ENCODE data around the gene ILK.

ILK gene

DNA sequence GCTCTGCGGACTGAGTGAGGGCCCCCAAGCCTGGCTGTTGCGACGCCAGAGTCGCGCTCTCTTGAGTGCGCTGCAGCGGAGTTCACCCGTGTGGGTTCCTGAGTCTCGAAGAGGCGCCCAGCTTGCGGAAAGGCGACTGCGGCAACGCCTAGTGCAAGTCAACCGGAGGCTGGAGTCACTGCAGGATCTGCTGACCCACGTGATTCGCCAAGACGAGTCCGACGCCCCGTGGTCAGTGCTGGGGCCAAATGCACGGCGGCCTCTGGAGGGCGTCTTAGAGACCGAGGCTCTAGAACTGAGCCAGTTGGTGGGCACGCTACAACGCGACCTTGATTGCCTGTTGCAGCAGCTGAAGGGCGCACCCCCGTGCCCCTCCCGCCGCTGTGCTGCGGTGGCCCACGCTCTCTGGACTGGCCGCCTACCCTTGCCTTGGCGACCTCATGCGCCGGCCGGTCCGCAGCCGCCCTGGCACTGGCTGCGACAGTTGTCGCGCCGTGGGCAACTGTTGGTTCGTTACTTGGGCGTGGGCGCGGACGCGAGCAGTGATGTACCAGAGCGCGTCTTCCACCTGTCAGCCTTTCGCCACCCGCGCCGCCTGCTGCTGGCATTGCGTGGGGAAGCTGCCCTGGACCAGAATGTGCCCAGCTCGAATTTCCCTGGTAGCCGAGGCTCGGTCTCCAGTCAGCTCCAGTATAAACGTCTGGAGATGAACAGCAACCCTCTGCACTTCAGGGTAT is 32.7 kb upstream of the ILK start:
- Histone ChIP-seq H3K27ac (no peak overlapping the region), H3K4me3 (no peak overlapping the region), H3K9ac (ENCODE audit: insufficient read length) (no peak overlapping the region), H3K9me3 (ENCODE audit: low read depth, low read length) (no peaks in the 10 kb centered on the region), H3K36me3 (ENCODE audit: insufficient read depth, low read length) (no peaks in the 10 kb centered on the region)
- DNase-seq (ENCODE audit: low read depth, low spot score): no peak
- TF ChIP-seq FOXP2 (optimal IDR thresholded peaks at IDR 0.05; ENCODE audit: control extremely low read depth, extremely low read length, insufficient read depth) (no peak), EZH2 (IDR thresholded peaks at IDR 0.05) (no peak), POLR2AphosphoS5 (IDR thresholded peaks at IDR 0.05; ENCODE audit: borderline replicate concordance, low read depth, low read length) (no peak)

DNA sequence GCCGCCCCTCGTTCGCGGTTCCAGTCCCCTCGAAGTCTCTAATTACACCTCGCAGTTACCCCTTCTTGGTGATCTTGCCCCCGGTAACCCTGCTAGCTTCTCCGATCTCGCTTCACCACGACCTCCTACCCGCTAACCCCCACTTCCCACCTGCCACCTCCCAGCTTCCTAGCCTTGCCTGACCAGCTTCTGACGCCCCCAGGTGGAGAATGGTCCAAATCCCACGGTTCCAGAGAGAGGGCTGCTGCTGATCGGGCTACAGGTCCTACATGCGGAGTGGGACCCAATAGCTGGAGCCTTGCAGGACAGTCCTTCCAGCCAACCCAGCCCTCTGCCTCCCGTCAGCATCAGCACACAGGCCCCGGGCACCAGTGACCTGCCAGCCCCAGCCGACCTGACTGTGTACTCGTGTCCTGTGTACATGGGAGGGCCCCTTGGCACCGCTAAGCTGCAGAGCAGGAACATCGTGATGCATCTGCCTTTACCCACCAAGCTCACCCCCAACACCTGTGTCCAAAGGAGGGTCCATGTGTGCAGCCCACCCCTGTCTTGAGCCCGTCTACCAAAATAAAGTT is 32.1 kb upstream of the ILK start:
- Histone ChIP-seq H3K9ac (ENCODE audit: insufficient read length) (no peak overlapping the region), H3K4me3 (no peak overlapping the region), H3K36me3 (ENCODE audit: insufficient read depth, low read length) (no peaks in the 10 kb centered on the region), H3K27ac (no peak overlapping the region), H3K9me3 (ENCODE audit: low read depth, low read length) (no peaks in the 10 kb centered on the region)
- no peak for DNase-seq (ENCODE audit: low read depth, low spot score)
- TF ChIP-seq FOXP2 (optimal IDR thresholded peaks at IDR 0.05; ENCODE audit: control extremely low read depth, extremely low read length, insufficient read depth): no peak
- no peak for TF ChIP-seq POLR2AphosphoS5 (IDR thresholded peaks at IDR 0.05; ENCODE audit: borderline replicate concordance, low read depth, low read length)
- TF ChIP-seq EZH2 (IDR thresholded peaks at IDR 0.05): no peak

DNA sequence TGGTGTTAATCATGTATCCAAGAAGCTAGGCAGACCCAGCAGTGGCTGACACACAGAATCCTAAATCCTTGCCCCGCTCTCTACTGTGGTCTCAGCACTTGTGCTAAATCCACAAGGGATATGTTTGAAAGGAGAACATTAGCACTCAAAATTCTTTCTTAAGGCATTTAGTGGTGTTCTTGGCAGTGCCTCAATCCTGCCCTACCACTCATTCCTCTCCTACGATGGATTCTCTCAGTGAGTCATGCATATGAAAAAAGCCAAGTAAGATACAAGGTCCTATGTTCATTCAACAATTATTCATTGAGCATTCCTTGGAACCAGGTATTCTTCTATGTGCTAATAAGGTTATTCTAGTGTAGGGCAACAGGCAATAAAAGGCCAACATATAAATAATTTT is 31.4 kb upstream of the ILK start:
- Histone ChIP-seq H3K27ac (no peak overlapping the region), H3K4me3 (no peak overlapping the region), H3K9me3 (ENCODE audit: low read depth, low read length) (no peaks in the 10 kb centered on the region), H3K36me3 (ENCODE audit: insufficient read depth, low read length) (no peaks in the 10 kb centered on the region), H3K9ac (ENCODE audit: insufficient read length) (no peak overlapping the region)
- no peak for DNase-seq (ENCODE audit: low read depth, low spot score)
- TF ChIP-seq POLR2AphosphoS5 (IDR thresholded peaks at IDR 0.05; ENCODE audit: borderline replicate concordance, low read depth, low read length) (no peak), EZH2 (IDR thresholded peaks at IDR 0.05) (no peak), FOXP2 (optimal IDR thresholded peaks at IDR 0.05; ENCODE audit: control extremely low read depth, extremely low read length, insufficient read depth) (no peak)

DNA sequence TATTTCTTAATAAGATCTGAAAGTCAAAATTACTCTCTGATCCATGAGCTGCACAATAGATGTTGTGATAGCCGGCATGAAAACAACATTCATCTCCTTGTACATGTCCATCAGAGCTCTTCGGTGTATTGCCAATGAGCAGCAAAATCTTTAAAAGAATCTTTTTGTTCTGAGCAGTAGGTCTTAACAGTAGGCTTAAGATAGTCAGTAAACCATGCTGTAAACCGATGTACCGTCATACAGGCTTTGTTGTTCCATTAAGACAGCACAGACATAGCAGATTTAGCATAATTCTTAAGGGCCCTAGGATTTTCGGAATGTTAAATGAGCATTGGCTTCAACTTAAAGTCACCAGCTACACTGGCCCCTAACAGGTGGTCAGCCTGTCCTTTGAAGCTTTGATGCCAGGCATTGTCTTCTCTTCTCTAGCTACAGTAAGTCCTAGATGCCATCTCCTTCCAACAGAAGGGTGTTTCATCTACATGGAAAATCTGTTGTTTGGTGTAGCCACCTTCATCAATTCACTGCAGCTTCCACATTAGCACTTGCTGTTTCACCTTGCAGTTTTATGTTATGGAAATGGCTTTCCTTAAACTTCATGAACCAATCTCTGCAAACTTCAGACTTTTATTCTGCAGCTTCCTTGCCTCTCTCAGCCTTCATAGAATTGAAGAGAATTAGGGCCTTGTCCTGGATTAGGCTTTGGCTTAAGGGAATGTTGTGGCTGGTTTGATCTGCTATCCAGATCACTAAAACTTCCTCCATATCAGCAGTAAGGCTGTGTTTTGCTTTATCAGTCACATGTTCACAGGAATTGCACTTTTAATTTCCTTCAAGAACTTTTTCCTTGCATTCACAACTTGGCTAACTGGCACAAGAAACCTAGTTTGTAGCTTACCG is 28.5 kb upstream of the ILK start:
- H3K36me3 ChIP-seq (ENCODE audit: insufficient read depth, low read length): no peaks in the 10 kb centered on the region
- H3K9me3 ChIP-seq (ENCODE audit: low read depth, low read length): no peaks in the 10 kb centered on the region
- DNase-seq (ENCODE audit: low read depth, low spot score): no peak
- H3K27ac ChIP-seq: peak overlapping the region; percentile 97
- no peak for TF ChIP-seq POLR2AphosphoS5 (IDR thresholded peaks at IDR 0.05; ENCODE audit: borderline replicate concordance, low read depth, low read length)
- no peak for TF ChIP-seq FOXP2 (optimal IDR thresholded peaks at IDR 0.05; ENCODE audit: control extremely low read depth, extremely low read length, insufficient read depth)
- no peak for TF ChIP-seq EZH2 (IDR thresholded peaks at IDR 0.05)
- H3K9ac ChIP-seq (ENCODE audit: insufficient read length): no peak overlapping the region
- no peak overlapping the region for H3K4me3 ChIP-seq

DNA sequence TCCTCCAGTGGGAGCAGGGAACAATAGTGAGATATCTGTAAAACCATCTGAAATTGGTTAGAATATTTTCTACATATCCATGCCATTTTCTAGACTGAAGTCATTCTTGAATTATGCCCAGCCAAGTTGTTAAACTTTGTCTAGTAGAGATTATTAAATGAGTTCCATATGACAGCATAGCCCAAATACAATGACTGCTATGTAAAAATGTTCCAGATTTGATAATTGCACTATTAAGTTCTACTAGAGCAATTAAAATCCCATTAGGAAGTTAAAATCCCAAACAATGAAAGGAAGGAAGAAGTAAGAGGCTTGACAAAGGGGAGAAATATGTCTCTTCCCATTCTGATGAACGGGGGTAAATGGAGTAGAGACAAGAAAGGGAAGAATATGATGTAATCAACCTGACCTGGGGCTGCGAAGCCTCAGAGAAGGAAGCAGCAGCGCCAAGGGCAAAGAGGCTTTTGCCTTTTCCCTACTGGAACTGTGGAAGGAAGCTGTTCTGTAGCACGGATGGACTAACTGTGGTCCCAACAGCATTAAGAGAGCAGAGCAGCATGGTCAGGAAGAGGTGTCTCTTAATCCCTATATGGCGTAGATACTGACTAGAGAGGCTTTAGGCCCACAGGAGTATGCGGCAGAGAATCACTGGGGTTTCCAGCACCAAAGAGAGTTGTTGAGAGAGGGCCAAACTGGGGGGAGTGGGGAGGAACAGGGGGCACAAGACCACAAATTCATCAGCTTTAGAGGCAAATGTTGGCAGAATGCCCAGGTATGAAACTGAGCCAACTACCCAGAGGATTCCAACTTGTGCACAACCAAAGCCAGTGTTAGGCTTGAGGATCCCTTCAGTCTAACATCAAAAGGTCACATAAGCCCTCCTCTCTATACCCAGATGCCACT is 26.9 kb upstream of the ILK start:
- no peaks in the 10 kb centered on the region for H3K36me3 ChIP-seq (ENCODE audit: insufficient read depth, low read length)
- peak overlapping the region; percentile 66 for H3K4me3 ChIP-seq
- peak overlapping the region; percentile 97 for H3K27ac ChIP-seq
- peak; percentile 76 for DNase-seq (ENCODE audit: low read depth, low spot score)
- peak overlapping the region; percentile 48 for H3K9ac ChIP-seq (ENCODE audit: insufficient read length)
- TF ChIP-seq POLR2AphosphoS5 (IDR thresholded peaks at IDR 0.05; ENCODE audit: borderline replicate concordance, low read depth, low read length) (no peak; the same call in 1 of the 2 replicates), FOXP2 (optimal IDR thresholded peaks at IDR 0.05; ENCODE audit: control extremely low read depth, extremely low read length, insufficient read depth) (no peak), EZH2 (IDR thresholded peaks at IDR 0.05) (no peak)
- H3K9me3 ChIP-seq (ENCODE audit: low read depth, low read length): no peaks in the 10 kb centered on the region

DNA sequence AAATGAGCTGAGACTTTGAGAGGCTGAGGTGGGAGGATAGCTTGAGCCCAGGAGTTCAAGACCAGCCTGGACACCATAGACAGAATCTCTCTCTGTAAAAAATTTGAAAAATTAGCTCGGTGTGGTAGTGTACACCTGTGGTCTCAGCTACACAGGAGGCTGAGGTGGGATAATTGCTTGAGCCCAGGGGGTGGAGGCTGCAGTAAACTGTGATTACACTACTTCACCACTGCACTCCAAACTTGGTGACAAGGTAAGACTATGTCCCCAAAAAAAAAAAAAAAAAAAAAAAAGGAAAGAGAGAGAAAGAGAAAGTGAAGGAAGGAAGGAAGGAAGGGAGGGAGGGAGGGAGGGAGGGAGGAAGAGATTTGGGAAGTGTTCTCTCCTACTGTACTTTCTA is 25.4 kb upstream of the ILK start:
- Histone ChIP-seq H3K36me3 (ENCODE audit: insufficient read depth, low read length) (no peaks in the 10 kb centered on the region), H3K4me3 (no peak overlapping the region), H3K9me3 (ENCODE audit: low read depth, low read length) (peaks cover 5% of the 10 kb centered on the region; the same call in 1 of the 2 replicates), H3K27ac (no peak overlapping the region), H3K9ac (ENCODE audit: insufficient read length) (no peak overlapping the region)
- no peak for DNase-seq (ENCODE audit: low read depth, low spot score)
- TF ChIP-seq FOXP2 (optimal IDR thresholded peaks at IDR 0.05; ENCODE audit: control extremely low read depth, extremely low read length, insufficient read depth): no peak
- TF ChIP-seq POLR2AphosphoS5 (IDR thresholded peaks at IDR 0.05; ENCODE audit: borderline replicate concordance, low read depth, low read length): no peak
- TF ChIP-seq EZH2 (IDR thresholded peaks at IDR 0.05): no peak

DNA sequence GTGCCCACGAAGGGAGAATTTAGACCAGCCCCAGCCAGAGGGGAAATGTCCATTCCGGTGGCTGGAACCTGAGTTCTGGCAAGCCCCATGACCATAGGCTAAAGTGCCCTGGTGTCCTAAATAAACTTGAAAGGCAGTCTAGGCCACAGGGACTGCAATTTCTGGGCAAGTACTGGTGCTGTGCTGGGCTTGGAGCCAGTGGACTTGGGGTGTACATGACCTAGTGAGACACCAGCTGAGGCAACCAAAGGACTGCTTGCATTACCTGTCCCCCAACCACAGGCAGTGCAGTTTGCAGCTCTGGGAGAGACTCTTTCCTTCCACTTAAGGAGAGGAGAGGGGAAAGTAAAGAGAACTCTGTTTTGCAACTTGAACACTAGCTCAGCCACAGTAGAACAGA is 23.9 kb upstream of the ILK start:
- peaks cover 8% of the 10 kb centered on the region; the same call in 1 of the 2 replicates for H3K9me3 ChIP-seq (ENCODE audit: low read depth, low read length)
- TF ChIP-seq EZH2 (IDR thresholded peaks at IDR 0.05) (no peak), FOXP2 (optimal IDR thresholded peaks at IDR 0.05; ENCODE audit: control extremely low read depth, extremely low read length, insufficient read depth) (no peak), POLR2AphosphoS5 (IDR thresholded peaks at IDR 0.05; ENCODE audit: borderline replicate concordance, low read depth, low read length) (no peak)
- H3K9ac ChIP-seq (ENCODE audit: insufficient read length): no peak overlapping the region
- H3K27ac ChIP-seq: no peak overlapping the region
- no peaks in the 10 kb centered on the region for H3K36me3 ChIP-seq (ENCODE audit: insufficient read depth, low read length)
- H3K4me3 ChIP-seq: no peak overlapping the region
- DNase-seq (ENCODE audit: low read depth, low spot score): no peak

All from SK-N-MC (cell line).